SK-N-SH (cell line): Measurements from ENCODE around the gene ZNF445. TPM values are rescaled to one million over a fixed set of nuclear protein-coding genes. Genes with fewer than 3 reads are reported as not detected.

Experiments
- CTCF ChIA-PET: fragments of 300-600, 350-600 bp; formaldehyde crosslinking; extraction: SDS; loops from one replicate; lab custom pipeline; 2021; lab: Yijun Ruan, JAX
- POLR2A ChIA-PET: fragments of 350-600 bp; sonication (Branson Sonifier 250); formaldehyde crosslinking; extraction: SDS; loops from one replicate; lab custom pipeline; 2020; ENCODE audit warnings: antibody characterized with exemption, inconsistent platforms; lab: Yijun Ruan, JAX
- DNase-seq: peaks from one replicate; pipeline ENCODE4 v3.0.0; 2012
- H2AFZ ChIP-seq: fragments of 200-600 bp; sonication (generic); 2 replicates; pipeline ENCODE4 v1.8.1; 2016; ENCODE audit warnings: antibody characterized with exemption, mild to moderate bottlenecking, low read depth
- H3F3A ChIP-seq: fragments of 200-600 bp; sonication (generic); replicated peaks from 2 replicates; pipeline ENCODE3; 2016; ENCODE audit warnings: antibody characterized with exemption, mild to moderate bottlenecking; ENCODE audit not compliant: insufficient read depth
- H3K27ac ChIP-seq, 2 experiments: fragments of 200-500 bp in 1 of 2; fragments of 200-600 bp in 1 of 2; sonication (Bioruptor generic) in 1 of 2; sonication (generic), shearing (Covaris generic) in 1 of 2; 2 replicates each; pipeline versions ENCODE4 v1.5.1 to v1.6.1; 2014 to 2016; ENCODE audit warnings: low read depth in 2 of 2, inconsistent platforms in 1 of 2, low read length in 1 of 2, mild to moderate bottlenecking in 1 of 2, mixed read lengths in 1 of 2
- H3K27me3 ChIP-seq: fragments of 200-600 bp; sonication (generic), shearing (Covaris generic); 2 replicates; pipeline ENCODE4 v1.6.1; 2016; ENCODE audit warnings: mixed run types; ENCODE audit not compliant: insufficient read depth
- H3K36me3 ChIP-seq, 2 experiments: fragments of 200-500 bp in 1 of 2; fragments of 200-600 bp in 1 of 2; sonication (Bioruptor generic) in 1 of 2; sonication (generic) in 1 of 2; replicated peaks in 1 of 2; 2 replicates each; pipeline versions ENCODE3 to v1.5.1; 2014 to 2016; ENCODE audit warnings: low read length in 1 of 2, mild to moderate bottlenecking in 1 of 2; ENCODE audit not compliant: insufficient read depth in 2 of 2, control insufficient read depth in 1 of 2
- H3K4me1 ChIP-seq, 2 experiments: fragments of 200-500 bp in 1 of 2; fragments of 200-600 bp in 1 of 2; sonication (Bioruptor generic) in 1 of 2; sonication (generic), shearing (Covaris generic) in 1 of 2; 2 replicates each; pipeline versions ENCODE4 v1.5.1 to v1.6.1; 2014 to 2016; ENCODE audit warnings: low read depth in 1 of 2, low read length in 1 of 2, mixed run types in 1 of 2; ENCODE audit not compliant: insufficient read depth in 2 of 2, control insufficient read depth in 1 of 2
- H3K4me2 ChIP-seq: fragments of 200-600 bp; sonication (generic), shearing (Covaris generic); 2 replicates; pipeline ENCODE4 v1.6.1; 2017; ENCODE audit warnings: mixed run types
- H3K4me3 ChIP-seq, 2 experiments: fragments of 200-500 bp in 1 of 2; fragments of 200-600 bp in 1 of 2; sonication (Bioruptor generic) in 1 of 2; sonication (generic), shearing (Covaris generic) in 1 of 2; 2 replicates each; pipeline versions ENCODE4 v1.5.1 to v1.8.1; 2014 to 2016; ENCODE audit warnings: low read depth in 2 of 2, inconsistent platforms in 1 of 2, low read length in 1 of 2, mild to moderate bottlenecking in 1 of 2, mixed read lengths in 1 of 2, moderate library complexity in 1 of 2
- H3K79me2 ChIP-seq: fragments of 200-600 bp; sonication (generic); 2 replicates; pipeline ENCODE4 v1.8.1; 2017; ENCODE audit warnings: mild to moderate bottlenecking; ENCODE audit not compliant: insufficient read depth
- H3K9ac ChIP-seq: fragments of 200-600 bp; sonication (generic); 2 replicates; pipeline ENCODE4 v1.6.1; 2017; ENCODE audit warnings: mixed run types
- H3K9me2 ChIP-seq: fragments of 200-600 bp; sonication (generic); 2 replicates; pipeline ENCODE4 v1.6.1; 2017; ENCODE audit warnings: mixed run types
- H3K9me3 ChIP-seq: fragments of 200-600 bp; sonication (generic); 2 replicates; pipeline ENCODE4 v1.6.1; 2017; ENCODE audit warnings: mixed run types, mild to moderate bottlenecking, moderate library complexity
- H4K20me1 ChIP-seq: fragments of 200-600 bp; sonication (generic); 2 replicates; pipeline ENCODE4 v1.6.1; 2017; ENCODE audit warnings: mild to moderate bottlenecking, mixed run types; ENCODE audit not compliant: insufficient read depth
- CHD2 ChIP-seq: fragments of 150-350 bp; IDR thresholded peaks from 2 replicates; pipeline ENCODE4 v1.6.1; 2018; ENCODE audit warnings: low read length; ENCODE audit not compliant: partially characterized antibody
- EZH2phosphoT487 ChIP-seq: fragments of 200-600 bp; sonication (generic); IDR thresholded peaks from 2 replicates; pipeline ENCODE4 v1.6.1; 2017; ENCODE audit warnings: low read depth, mixed run types, mild to moderate bottlenecking, antibody characterized with exemption, moderate library complexity, borderline replicate concordance
- GABPA ChIP-seq: IDR thresholded peaks from 2 replicates; pipeline ENCODE4 v1.4.0; 2012; ENCODE audit warnings: low read depth, mild to moderate bottlenecking
- JUND ChIP-seq: IDR thresholded peaks from 2 replicates; pipeline ENCODE4 v1.4.0; 2012
- MEF2A ChIP-seq: IDR thresholded peaks from 2 replicates; pipeline ENCODE4 v1.4.0; 2012; ENCODE audit warnings: low read depth, borderline replicate concordance
- MXI1 ChIP-seq: IDR thresholded peaks from 2 replicates; pipeline ENCODE4 v1.6.1; 2012; ENCODE audit warnings: mild to moderate bottlenecking, low read depth, low read length, improper control_type of control experiment
- NRF1 ChIP-seq: IDR thresholded peaks from 2 replicates; pipeline ENCODE4 v1.6.1; 2012; ENCODE audit warnings: low read depth, mild to moderate bottlenecking, low read length
- POLR2AphosphoS5 ChIP-seq: IDR thresholded peaks from 2 replicates; pipeline ENCODE4 v1.6.1; 2012; ENCODE audit warnings: low read depth, low read length
- RAD21 ChIP-seq: IDR thresholded peaks from 2 replicates; pipeline ENCODE4 v1.6.1; 2012; ENCODE audit warnings: mild to moderate bottlenecking, low read length
- TAF1 ChIP-seq: IDR thresholded peaks from 2 replicates; pipeline ENCODE4 v1.6.1; 2012; ENCODE audit warnings: low read depth, mild to moderate bottlenecking, low read length, moderate library complexity, borderline replicate concordance
- TCF12 ChIP-seq: IDR thresholded peaks from 2 replicates; pipeline ENCODE4 v1.4.0; 2012
- WGBS: methylation state at CpG from one replicate; pipeline ENCODE4 v1.1.6; 2017; ENCODE audit warnings: low lambda C conversion rate; 5-methylcytosine and 5-hydroxymethylcytosine counted together
- polyA plus RNA-seq, 3 experiments: library from polyadenylated mRNA; depleted of rRNA; stranded (reverse); fragments of >200 nt; gene quantifications; 2 replicates each; pipeline ENCODE4 v1.2.3, GENCODE V29; 2012
- TF ChIP-seq, protein P1 (sequence below): IDR thresholded peaks from 2 replicates; pipeline ENCODE4 v1.6.1; 2012; ENCODE audit warnings: mild to moderate bottlenecking, low read depth, low read length, moderate library complexity
- TF ChIP-seq, protein P2 (sequence below): fragments of 200-600 bp; sonication (generic); IDR thresholded peaks from 2 replicates; pipeline ENCODE4 v1.6.1; 2017; ENCODE audit warnings: antibody characterized with exemption, mild to moderate bottlenecking, moderate library complexity
- TF ChIP-seq, protein P3 (sequence below): fragments of 150-350 bp; IDR thresholded peaks from 2 replicates; pipeline ENCODE4 v1.6.1; 2016; ENCODE audit warnings: mild to moderate bottlenecking, low read depth, low read length
- TF ChIP-seq, protein P4 (sequence below): IDR thresholded peaks from 2 replicates; pipeline ENCODE4; 2012
- TF ChIP-seq, protein P5 (sequence below): IDR thresholded peaks from 2 replicates; pipeline ENCODE4 v1.4.0; 2012; ENCODE audit warnings: low read depth

ZNF445 gene
- polyA plus RNA-seq, 1 of the 3 experiments (the other 2 are of a cell fraction), result 2.2 TPM

DNA sequence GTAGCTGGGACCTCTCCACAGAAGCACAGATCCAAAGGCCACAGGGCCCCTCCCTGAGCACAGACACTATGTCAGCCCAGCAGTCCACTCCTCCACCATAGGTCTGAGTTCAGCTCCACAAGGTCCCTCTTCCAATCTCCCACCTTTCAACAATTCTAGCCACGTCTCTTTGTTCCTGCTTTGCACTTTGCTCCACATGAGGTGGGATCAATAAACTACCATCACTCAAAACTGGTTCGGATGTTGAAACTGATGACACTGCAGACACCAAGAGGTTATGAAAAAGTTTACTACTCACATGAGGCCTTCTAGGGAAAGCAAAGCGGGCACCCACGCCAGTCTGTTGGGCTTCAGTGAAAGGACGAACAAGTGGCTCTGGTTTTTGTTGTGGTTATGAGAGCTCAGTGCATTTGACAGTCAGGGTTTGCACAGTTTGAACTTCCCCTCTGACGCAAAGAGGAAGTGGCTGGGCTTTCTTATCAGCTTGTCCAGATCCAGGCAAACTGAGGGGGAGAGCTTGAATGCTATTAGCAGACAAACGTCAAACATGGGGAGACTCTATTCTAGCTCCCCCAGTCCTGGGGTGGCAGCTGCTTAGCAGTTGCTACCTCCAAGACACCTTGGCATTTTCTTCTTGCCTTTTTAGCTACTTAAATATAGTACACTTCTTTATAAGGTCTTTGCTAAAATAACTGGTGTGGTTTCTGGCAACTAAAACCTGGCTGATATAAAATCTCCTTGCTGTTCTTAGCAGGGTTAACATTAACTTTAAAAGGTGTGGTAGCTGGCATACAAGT is 37.8 kb downstream of the ZNF445 start (continued):
- TF ChIP-seq GABPA (peak; percentile 19; the same call in 1 of the 2 replicates), EZH2phosphoT487 (no peak), TAF1 (no peak), MXI1 (peak; percentile 77), POLR2AphosphoS5 (peak; percentile 50; the same call in 1 of the 2 replicates), CHD2 (peak; percentile 65), NRF1 (no peak)
- TF ChIP-seq, protein P1, sequence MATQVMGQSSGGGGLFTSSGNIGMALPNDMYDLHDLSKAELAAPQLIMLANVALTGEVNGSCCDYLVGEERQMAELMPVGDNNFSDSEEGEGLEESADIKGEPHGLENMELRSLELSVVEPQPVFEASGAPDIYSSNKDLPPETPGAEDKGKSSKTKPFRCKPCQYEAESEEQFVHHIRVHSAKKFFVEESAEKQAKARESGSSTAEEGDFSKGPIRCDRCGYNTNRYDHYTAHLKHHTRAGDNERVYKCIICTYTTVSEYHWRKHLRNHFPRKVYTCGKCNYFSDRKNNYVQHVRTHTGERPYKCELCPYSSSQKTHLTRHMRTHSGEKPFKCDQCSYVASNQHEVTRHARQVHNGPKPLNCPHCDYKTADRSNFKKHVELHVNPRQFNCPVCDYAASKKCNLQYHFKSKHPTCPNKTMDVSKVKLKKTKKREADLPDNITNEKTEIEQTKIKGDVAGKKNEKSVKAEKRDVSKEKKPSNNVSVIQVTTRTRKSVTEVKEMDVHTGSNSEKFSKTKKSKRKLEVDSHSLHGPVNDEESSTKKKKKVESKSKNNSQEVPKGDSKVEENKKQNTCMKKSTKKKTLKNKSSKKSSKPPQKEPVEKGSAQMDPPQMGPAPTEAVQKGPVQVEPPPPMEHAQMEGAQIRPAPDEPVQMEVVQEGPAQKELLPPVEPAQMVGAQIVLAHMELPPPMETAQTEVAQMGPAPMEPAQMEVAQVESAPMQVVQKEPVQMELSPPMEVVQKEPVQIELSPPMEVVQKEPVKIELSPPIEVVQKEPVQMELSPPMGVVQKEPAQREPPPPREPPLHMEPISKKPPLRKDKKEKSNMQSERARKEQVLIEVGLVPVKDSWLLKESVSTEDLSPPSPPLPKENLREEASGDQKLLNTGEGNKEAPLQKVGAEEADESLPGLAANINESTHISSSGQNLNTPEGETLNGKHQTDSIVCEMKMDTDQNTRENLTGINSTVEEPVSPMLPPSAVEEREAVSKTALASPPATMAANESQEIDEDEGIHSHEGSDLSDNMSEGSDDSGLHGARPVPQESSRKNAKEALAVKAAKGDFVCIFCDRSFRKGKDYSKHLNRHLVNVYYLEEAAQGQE, result no peak

DNA sequence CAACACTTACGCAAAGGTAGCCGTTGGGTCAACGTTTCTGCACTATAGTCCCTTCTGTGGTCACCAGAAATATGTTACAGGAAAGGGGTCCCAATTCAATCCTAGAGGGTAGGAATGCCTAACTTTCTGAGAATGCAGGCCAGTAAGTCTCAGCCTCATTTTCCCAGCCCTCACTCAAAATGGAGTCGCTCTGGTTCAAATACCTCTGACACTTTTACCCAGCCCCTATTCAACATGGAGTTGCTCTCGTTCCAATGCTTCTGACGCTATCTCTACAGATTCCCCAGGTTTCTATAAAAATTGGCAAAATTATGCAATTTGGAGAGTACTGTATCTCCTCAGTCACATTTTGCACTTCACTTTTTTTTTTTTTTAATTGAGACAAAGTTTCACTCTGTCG is 39.7 kb downstream of the ZNF445 start:
- TF ChIP-seq, protein P2, sequence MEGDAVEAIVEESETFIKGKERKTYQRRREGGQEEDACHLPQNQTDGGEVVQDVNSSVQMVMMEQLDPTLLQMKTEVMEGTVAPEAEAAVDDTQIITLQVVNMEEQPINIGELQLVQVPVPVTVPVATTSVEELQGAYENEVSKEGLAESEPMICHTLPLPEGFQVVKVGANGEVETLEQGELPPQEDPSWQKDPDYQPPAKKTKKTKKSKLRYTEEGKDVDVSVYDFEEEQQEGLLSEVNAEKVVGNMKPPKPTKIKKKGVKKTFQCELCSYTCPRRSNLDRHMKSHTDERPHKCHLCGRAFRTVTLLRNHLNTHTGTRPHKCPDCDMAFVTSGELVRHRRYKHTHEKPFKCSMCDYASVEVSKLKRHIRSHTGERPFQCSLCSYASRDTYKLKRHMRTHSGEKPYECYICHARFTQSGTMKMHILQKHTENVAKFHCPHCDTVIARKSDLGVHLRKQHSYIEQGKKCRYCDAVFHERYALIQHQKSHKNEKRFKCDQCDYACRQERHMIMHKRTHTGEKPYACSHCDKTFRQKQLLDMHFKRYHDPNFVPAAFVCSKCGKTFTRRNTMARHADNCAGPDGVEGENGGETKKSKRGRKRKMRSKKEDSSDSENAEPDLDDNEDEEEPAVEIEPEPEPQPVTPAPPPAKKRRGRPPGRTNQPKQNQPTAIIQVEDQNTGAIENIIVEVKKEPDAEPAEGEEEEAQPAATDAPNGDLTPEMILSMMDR, result no peak
- TF ChIP-seq NRF1, result no peak
- TF ChIP-seq, protein P3, sequence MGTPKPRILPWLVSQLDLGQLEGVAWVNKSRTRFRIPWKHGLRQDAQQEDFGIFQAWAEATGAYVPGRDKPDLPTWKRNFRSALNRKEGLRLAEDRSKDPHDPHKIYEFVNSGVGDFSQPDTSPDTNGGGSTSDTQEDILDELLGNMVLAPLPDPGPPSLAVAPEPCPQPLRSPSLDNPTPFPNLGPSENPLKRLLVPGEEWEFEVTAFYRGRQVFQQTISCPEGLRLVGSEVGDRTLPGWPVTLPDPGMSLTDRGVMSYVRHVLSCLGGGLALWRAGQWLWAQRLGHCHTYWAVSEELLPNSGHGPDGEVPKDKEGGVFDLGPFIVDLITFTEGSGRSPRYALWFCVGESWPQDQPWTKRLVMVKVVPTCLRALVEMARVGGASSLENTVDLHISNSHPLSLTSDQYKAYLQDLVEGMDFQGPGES, result no peak
- TF ChIP-seq JUND, result no peak
- TF ChIP-seq, protein P1, result no peak
- no peak for TF ChIP-seq MEF2A
- TF ChIP-seq, protein P4, sequence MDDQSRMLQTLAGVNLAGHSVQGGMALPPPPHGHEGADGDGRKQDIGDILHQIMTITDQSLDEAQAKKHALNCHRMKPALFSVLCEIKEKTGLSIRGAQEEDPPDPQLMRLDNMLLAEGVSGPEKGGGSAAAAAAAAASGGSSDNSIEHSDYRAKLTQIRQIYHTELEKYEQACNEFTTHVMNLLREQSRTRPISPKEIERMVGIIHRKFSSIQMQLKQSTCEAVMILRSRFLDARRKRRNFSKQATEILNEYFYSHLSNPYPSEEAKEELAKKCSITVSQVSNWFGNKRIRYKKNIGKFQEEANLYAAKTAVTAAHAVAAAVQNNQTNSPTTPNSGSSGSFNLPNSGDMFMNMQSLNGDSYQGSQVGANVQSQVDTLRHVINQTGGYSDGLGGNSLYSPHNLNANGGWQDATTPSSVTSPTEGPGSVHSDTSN, result no peak
- TF ChIP-seq CHD2, result no peak
- no peak for TF ChIP-seq RAD21
- TF ChIP-seq TAF1, result no peak
- TF ChIP-seq, protein P5, sequence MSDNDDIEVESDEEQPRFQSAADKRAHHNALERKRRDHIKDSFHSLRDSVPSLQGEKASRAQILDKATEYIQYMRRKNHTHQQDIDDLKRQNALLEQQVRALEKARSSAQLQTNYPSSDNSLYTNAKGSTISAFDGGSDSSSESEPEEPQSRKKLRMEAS, result no peak
- TF ChIP-seq TCF12, result no peak
- TF ChIP-seq POLR2AphosphoS5, result no peak
- TF ChIP-seq, all 33 proteins: peak for 0
- H3K27me3 ChIP-seq, result no peaks in the 10 kb centered on the region
- H4K20me1 ChIP-seq, result no peaks in the 10 kb centered on the region
- no peaks in the 10 kb centered on the region for H3K9me2 ChIP-seq
- DNase-seq, result no peak
- H3K9ac ChIP-seq, result no peak overlapping the region
- no peaks in the 10 kb centered on the region for H3K9me3 ChIP-seq
- H2AFZ ChIP-seq, result no peak overlapping the region
- over 99% methylated on average over 7 of the region's 7 CpGs for WGBS
- no peak overlapping the region for H3K27ac ChIP-seq
- peaks cover 8% of the 10 kb centered on the region for H3F3A ChIP-seq
- H3K4me2 ChIP-seq, result no peak overlapping the region
- peaks cover 3 to 6% of the 10 kb centered on the region in 2 experiments for H3K36me3 ChIP-seq
- peaks cover 3 to 31% of the 10 kb centered on the region in 2 experiments; a peak in 2 of 4 replicates for H3K4me1 ChIP-seq
- CTCF ChIA-PET, result no interaction called here
- H3K4me3 ChIP-seq, result no peak overlapping the region
- POLR2A ChIA-PET, result no interaction called here
- H3K79me2 ChIP-seq, result no peaks in the 10 kb centered on the region
